Amygdala (tissue), 56 donors: ENCODE measurements around the gene CPLX4.

Experiments used
- DNase-seq, 56 donors: peaks; one replicate each; lab custom pipeline; 2025; lab: John Stamatoyannopoulos, UW

The CPLX4 gene

GRCh38 chr18:59308248-59308937 is 10.1 kb downstream of the CPLX4 start:
- peak in 43 of 56 donors; percentile 3 to 78 (median 31) for DNase-seq

DNA sequence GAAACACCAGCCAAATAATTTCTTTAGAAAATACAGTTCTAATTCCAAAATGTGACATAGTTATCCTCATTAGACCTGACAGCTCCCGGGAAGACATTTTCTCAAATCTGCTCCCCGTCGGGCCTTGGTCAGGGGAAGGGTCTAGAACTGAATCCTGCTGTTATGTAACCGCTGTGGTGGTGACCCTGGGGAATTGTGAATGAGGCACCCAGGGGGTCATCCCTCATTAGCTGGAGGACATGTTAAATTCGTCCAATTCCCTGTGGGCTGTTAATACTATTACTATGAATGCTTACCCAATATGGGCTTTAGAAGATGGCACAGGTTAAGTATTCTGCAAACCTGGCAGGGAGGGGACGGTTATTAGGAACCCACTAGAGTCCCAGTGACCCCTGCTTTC is 11.8 kb downstream of the CPLX4 start:
- no peak for DNase-seq

DNA sequence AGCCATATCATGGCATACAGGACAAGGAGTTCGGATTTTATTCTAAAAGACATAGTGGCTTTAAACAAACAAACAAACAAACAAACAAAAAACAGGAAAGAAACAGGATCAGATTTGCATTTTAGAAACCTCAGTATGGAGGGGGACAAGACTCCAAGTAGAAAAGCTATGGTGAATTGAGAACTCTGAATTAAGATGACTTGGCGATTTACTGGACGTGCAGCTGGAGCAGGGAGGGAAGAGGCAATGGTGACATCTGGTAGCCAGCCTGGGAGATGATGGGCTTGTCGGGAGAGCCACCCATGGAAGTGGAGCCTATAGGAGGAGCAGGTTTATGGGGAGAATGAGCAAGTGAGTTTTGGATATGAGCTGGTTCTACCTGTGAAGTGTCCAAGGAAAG is 13.2 kb downstream of the CPLX4 start:
- no peak for DNase-seq

GRCh38 chr18:59303656-59304195 is 14.7 kb downstream of the CPLX4 start:
- DNase-seq: no peak

GRCh38 chr18:59303006-59303405 is 15.4 kb downstream of the CPLX4 start:
- DNase-seq: no peak

DNA sequence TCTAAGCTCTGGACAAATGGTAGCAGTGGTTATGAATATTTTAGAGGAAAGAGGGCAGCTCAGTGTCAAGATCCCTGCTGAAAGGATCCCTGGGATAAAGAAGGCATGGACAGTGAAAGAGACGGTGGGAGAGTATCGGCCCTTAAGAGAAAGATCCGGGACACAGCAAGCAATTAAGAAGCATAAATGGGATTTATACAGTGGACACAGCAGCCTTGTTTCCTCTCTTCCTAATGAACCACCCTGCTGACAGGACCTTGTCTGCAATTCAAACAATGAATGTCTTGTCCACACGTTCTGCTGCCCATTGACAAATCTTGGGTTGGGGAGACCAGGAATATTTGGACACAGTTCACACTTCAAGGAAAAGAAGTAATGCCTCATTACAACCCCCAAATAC is 16.5 kb downstream of the CPLX4 start:
- DNase-seq: no peak

DNA sequence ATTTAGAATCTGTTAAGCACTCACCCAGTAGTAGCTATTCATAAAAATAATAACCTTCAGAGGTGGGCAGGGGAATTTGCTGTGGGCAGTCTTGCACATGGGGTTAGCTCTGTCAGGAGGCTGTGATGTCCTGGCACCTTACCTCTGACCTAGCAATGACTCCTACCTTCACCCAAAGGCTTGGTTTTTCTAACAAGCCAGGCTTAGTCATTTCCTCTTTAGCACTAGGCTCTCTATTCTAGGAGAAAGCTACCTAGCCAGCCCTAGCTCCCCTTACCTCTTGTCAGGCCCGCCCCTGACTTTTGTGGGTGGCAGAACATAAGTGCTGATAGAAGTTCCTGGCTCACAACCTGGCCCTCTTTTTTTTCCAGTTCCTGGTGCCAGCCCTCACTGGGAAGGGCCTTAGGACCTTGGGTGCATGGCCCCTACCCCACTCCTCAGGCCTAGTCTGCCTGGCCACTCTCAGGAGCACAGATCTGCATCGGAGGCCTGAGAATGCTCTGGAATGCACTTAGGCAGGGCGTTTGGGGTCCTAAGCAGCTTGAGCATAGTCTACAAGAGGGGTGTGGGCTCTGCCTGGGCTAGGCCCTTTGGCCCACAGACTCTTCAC is 17.7 kb downstream of the CPLX4 start:
- DNase-seq: no peak

GRCh38 chr18:59298871-59299270 is 19.6 kb downstream of the CPLX4 start:
- no peak for DNase-seq

DNA sequence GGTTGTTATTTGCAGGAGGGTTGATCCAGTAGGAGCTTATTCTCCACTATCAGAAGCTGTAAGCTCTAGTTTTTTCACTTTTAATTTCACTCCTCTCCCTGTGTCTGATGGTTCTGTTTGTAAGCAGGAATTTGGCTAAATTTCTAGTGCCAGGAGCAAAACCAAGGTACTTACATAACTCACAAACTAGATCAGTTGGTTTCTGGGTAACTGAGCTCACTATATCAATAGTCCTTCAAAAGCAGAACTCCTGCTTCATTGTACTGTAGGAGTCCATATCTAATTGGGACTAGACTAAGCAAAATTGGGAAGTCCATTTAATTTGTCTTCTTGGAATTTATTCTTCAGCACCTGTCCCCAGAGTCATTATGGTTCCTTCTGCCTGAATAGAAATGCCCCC is 25.1 kb downstream of the CPLX4 start:
- no peak for DNase-seq

DNA sequence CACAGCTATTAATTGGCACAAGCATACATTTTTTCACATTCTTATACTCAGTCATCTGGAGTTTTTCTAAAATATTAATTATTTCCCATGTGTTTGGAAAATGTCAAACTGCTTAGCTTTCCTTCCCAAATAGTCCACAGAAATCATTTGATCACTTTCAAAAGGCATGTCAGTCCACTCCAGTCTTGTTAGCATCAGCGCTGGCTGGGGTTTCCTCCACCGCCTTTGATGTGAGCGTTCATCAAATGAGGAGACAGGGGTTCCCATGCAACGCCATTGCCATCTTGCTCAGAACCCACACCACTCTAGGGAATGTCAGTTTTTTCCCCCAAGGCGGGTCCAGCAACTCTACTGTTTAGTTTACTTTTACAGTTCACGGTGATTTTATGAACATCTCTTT is 32.1 kb downstream of the CPLX4 start:
- no peak for DNase-seq

- DNase-seq: no peak
Measured at GRCh38 chr18:59282341-59282740, 36.1 kb downstream of the CPLX4 start.

- DNase-seq: no peak
Measured at GRCh38 chr18:59279722-59280121, 38.7 kb downstream of the CPLX4 start.

GRCh38 chr18:59279193-59279592 is 39.3 kb downstream of the CPLX4 start:
- no peak for DNase-seq

- DNase-seq: no peak
Measured at GRCh38 chr18:59278793-59279192, 39.7 kb downstream of the CPLX4 start.

DNA sequence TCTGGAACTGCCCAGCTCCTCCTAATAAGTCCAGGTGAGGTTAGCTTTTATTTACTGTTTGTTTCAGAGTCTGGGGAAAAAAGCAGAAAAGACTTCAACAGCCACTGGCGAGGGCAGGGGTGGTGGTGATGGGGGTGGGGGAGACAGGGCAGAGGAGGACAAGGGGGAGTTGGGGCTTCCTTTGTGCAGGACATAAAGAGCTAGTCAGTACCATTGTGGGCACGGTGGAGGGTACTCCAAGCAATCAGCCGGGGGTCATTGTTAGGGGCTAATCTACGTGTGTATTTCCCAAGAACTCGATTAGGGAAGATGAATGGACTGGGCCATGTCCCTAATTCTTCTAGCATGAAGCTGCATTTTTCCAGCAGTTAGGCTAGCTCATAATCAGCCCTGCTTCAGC is 42.4 kb downstream of the CPLX4 start:
- DNase-seq: no peak

DNA sequence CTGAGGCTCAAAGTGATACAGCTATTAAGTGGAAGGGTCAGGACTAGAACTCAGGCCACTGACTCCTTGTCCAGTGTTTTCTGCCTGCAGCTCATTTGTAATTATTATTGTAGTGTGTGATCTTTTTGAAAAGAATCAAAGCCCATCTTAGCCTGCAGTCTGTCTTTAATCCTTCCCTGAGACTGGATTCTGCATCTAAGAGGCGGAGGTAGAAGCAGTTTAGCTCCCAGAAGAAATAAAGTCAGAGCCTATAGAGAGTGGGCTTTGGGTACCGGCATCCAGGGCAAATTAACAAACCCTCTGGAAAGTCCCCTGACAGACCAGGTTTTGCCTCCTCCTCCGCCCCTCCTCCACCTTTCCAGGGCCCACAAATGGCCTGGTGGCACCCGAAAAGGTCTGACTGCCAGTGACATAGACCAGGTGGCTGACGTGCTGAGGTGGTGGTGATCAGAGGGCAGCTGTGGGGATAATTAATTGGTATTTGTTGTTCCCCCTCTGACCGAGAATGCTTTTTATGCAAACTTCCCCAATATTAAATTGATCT is 43.0 kb downstream of the CPLX4 start:
- DNase-seq: no peak

GRCh38 chr18:59274533-59274928 is 43.9 kb downstream of the CPLX4 start:
- DNase-seq: no peak

GRCh38 chr18:59273759-59274532 is 44.5 kb downstream of the CPLX4 start:
- no peak for DNase-seq

DNA sequence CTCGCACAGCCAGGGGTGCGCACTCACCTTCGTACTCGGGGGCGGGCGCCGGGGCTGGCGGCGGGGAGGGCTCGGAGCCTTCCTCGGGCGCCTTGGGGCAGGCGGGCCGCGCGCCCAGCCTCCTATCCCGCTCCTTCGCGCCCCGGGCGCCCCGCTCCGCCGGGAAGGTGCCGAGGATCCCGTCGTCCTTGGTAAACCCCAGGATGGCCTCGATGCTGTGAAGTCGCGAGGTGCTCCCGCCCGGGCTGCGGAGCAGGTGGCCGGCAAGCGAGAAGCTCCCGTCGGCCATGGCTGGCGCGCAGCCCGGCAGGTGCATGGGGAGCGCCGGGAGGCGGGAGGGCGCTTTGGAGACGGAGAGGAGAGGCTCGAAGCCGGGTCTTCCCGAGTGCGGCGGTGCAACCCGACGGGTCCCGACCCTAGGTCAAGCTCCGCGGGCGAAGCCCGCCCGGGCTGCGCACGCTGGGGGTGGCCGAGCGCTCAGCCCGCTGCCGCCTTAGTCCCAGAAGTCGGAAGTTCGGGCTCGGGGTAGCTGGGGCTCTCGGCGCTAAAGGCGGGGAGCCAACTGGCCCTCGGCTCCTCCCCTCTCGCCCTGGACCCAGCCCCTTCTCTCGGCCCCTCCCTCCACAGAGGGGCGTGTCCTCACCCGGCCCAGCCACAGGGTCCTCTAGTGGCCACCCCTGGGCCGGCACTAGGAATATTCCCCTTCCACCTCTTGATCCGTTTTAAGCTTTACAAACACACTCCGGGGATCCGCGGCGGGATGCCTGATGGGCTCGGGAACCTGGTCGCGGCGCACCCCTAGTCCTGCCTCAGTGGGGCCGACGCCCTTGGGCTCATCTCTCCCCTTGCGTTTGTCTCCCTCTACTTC is 45.3 kb downstream of the CPLX4 start, which contains the start of gene RAX:
Gene RAX, minus strand, starts transcription at position 564 of the 868 bp plus-strand sequence. Its CDS starts 248 bp downstream, at position 316.
- DNase-seq: peak in 1 of 56 donors; percentile 7
